ENCODE results near the gene KRT75.

The KRT75 gene

GRCh38 chr12:52427083-52427482, 7.1 kb downstream of the KRT75 start:
- H3K4me3 ChIP-seq (ENCODE audit: low read depth, low read length), result no peak overlapping the region
- no peak for TF ChIP-seq CTCF (IDR thresholded peaks at IDR 0.05; ENCODE audit: low read depth, low read length)

- no peak for TF ChIP-seq CTCF (IDR thresholded peaks at IDR 0.05; ENCODE audit: low read depth, low read length)
- H3K4me3 ChIP-seq (ENCODE audit: low read depth, low read length), result no peak overlapping the region
Measured at GRCh38 chr12:52426034-52426433, 8.1 kb downstream of the KRT75 start.

- no peak for TF ChIP-seq CTCF (IDR thresholded peaks at IDR 0.05; ENCODE audit: low read depth, low read length)
- no peak overlapping the region for H3K4me3 ChIP-seq (ENCODE audit: low read depth, low read length)
Measured at GRCh38 chr12:52425466-52425865, 8.7 kb downstream of the KRT75 start.

GRCh38 chr12:52423661-52424500, 10.3 kb downstream of the KRT75 start:
- TF ChIP-seq CTCF (IDR thresholded peaks at IDR 0.05; ENCODE audit: low read depth, low read length), result no peak
- H3K4me3 ChIP-seq (ENCODE audit: low read depth, low read length), result no peak overlapping the region

GRCh38 chr12:52423035-52423434, 11.1 kb downstream of the KRT75 start:
- H3K4me3 ChIP-seq (ENCODE audit: low read depth, low read length), result no peak overlapping the region
- no peak for TF ChIP-seq CTCF (IDR thresholded peaks at IDR 0.05; ENCODE audit: low read depth, low read length)

- no peak for TF ChIP-seq CTCF (IDR thresholded peaks at IDR 0.05; ENCODE audit: low read depth, low read length)
- no peak overlapping the region for H3K4me3 ChIP-seq (ENCODE audit: low read depth, low read length)
Measured at GRCh38 chr12:52419656-52420055, 14.5 kb downstream of the KRT75 start.

GRCh38 chr12:52418576-52419110, 15.5 kb downstream of the KRT75 start:
- no peak overlapping the region for H3K4me3 ChIP-seq (ENCODE audit: low read depth, low read length)

More at GRCh38 chr12:52418576-52419110, 15.5 kb downstream of the KRT75 start:
- TF ChIP-seq CTCF (IDR thresholded peaks at IDR 0.05; ENCODE audit: low read depth, low read length), result no peak
